ENCODE measurements around the gene CDKN2D. TPM values are rescaled to one million over a fixed set of nuclear protein-coding genes. Genes with fewer than 3 reads are reported as not detected.
"Not testable (repeated sequence)": the region's sequence is repeated elsewhere in the genome, so short reads cannot be mapped to it uniquely, and the experiment has no call there.

Gene CDKN2D
- polyA plus RNA-seq, 1 donor, result 8.5 TPM

- DNase-seq, result no peak
These were observed 14.4 kb upstream of the CDKN2D start for GRCh38 chr19:10583036-10583776.

- DNase-seq, result no peak
These were observed 13.3 kb upstream of the CDKN2D start for GRCh38 chr19:10582091-10582490.

DNA sequence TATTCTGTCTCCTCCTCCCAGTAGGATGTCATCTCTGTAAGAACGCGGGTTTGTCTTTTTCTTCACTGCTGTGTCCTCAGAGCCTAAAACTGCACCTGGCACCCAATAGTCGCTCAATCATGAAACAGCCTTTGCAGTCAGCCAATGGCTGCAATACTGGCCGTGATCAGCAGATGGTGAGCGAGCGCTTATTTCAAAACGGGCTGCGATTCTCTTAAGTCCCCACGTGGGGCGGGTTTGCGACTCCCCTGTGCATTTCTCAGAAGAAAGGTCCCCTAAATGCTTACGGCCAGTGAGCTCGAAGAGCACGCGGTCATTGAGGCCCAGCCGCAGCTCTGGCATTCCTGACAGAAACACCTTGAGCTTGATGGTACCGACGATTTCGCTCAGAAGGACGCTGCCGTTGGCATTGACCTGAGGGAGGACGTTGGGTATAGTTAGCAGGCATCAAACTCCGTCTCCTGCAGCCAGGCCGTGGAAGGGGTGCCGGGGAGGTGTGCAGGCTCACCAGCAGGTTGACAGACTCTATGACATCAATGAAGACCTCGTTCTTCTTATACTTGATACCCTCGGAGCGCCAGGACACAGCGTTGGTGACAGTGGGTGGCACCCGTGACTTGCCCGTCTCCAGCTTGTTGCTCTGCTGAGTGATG is 12.3 kb upstream of the CDKN2D start:
- peak; percentile 91 for DNase-seq

GRCh38 chr19:10577951-10578350 is 9.2 kb upstream of the CDKN2D start:
- no peak for DNase-seq

DNA sequence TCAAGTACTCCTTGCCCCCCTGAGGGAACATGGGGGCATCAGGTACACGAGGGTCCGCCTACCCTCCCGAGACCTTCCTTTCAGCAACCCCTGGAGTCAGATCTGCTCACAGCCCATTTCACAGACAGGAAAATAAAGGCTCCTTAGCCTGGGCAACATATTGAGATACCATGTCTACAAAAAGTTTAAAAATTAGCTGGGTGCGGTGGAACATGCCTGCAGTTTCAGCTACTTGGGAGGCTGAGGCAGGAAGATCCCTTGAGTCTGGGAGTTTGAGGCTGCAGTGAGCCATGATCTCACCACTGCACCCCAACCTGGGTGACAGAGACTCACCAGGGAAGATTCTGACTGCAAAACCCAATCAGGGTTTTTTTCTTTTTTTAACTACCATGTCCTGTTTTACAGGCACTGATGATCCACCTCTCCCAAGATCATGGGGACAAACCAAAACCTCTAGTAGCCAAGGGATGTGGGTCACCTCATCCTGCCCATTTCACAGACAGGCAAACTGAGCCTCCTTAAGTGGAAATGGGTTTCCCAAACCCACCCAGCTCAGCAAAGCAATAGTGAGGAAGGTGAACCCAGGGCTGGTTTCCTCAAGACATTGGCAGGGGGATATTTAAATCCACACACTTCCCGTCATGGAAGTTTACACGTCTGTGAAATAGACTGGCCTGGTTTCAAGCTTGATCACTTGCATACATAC is 6.4 kb upstream of the CDKN2D start:
- no peak for DNase-seq

DNA sequence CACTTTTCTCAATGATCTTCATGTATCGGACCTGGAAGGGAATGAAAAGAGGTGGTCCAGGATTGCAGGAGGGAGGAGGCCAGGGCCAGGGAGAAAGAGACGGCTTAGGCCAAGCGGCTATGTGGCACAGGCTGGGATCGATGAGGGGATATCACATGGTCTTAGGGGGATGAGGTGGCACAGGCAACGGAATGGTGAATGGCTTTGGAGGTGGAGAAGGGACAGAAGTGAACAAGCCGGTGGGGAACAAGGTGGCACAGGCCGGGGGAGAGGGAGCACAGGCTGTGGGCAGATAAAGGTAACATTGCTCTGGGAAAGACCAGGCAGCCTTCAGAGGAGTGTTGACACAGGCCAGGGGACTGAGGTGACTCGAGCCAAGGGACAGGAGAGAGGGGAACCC is 5.7 kb upstream of the CDKN2D start:
- no peak for DNase-seq

GRCh38 chr19:10573793-10574192 is 5.0 kb upstream of the CDKN2D start:
- not testable (repeated sequence) for DNase-seq

GRCh38 chr19:10568062-10568825 is 535 bp downstream of the CDKN2D start:
- DNase-seq, result no peak

DNA sequence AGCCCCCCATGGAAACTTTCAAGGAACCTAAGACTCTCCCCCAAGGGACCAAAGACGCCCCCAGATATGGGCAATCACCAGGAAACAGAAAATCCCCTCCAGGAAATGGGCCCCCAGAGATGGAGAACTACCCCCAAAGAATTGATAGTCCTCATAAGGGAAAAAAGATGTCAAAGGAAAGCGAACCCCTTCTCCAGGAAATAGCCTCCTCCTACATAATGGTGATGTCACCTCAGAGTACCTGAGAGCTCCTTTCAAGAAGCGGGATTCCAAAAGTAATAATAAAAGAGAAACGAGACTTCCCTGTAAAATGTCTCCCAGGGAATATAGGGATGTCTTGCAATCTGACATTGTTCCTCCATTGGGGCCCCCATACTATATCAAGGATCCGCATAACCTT is 1.1 kb downstream of the CDKN2D start:
- DNase-seq, result no peak

GRCh38 chr19:10566658-10567410 is 1.9 kb downstream of the CDKN2D start:
- no peak for DNase-seq

DNA sequence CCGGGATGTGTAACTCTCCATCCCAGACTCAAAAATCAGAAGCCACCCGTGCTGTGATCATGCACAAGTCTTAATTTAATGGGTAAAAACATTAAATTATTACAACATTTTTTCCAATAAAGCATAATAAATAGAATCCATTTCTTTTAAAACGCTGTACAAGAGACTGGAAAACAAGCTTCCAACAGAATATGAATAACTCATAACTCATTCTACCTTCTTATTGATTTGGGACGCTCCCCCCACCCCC is 2.4 kb downstream of the CDKN2D start:
- no peak for DNase-seq

- DNase-seq, result peak; percentile 94
These were observed 3.0 kb downstream of the CDKN2D start, which contains the start of gene KRI1 for GRCh38 chr19:10565567-10566407. TSS of gene KRI1 (minus strand) at chr19:10566010. CDS start at chr19:10565999, 11 bp downstream.

DNA sequence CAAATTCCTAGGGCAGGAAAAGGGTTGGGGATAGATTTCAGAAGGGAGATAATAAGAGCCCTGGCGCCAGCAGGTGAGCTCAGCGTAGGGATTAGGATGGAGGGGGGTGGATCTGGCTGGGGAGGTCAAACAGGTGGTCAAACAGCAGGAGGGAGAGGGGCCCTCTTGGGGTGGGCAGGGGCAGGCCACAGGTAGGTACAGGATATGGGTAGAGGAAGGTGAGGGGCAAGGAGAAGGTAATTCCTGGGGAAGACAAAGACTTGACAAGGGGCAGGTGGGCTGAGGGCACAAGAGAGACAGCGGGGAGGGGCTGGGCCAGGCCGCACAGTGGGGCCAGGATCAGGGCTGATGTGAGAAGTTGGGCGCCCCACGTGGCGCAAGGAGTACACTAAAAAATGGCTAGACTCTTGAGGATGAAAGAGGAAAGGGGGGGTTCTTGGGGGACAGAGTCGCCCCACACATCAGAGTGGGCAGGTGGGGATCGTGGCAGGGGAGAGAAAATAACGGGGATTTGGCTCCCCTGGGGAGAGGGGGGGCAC is 3.7 kb downstream of the CDKN2D start:
- peak; percentile 31 for DNase-seq

DNA sequence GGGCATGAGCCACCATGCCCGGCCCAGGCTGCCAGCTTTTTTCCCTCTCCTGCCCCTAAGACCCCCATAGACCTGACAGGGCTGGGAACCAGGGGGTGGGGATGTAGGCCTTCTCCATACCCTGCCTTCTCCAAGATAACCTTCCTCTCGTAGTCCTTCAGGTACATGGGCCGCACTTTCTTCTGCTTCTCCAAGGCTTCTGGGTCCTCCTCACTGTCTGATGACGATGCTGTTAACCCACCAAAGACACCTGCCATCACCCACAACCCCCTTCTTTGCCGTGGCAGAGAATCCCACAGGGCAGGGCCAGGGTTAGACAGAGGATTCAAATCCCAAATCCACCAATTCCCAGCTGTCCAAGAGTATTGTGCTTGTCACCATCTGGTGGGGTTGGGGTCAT is 6.2 kb downstream of the CDKN2D start:
- DNase-seq, result no peak

- no peak for DNase-seq
These were observed 8.6 kb downstream of the CDKN2D start for GRCh38 chr19:10560154-10560553.

- DNase-seq, result no peak
These were observed 11.1 kb downstream of the CDKN2D start for GRCh38 chr19:10557603-10558197.

- DNase-seq, result no peak
These were observed 13.2 kb downstream of the CDKN2D start for GRCh38 chr19:10555610-10555973.

DNA sequence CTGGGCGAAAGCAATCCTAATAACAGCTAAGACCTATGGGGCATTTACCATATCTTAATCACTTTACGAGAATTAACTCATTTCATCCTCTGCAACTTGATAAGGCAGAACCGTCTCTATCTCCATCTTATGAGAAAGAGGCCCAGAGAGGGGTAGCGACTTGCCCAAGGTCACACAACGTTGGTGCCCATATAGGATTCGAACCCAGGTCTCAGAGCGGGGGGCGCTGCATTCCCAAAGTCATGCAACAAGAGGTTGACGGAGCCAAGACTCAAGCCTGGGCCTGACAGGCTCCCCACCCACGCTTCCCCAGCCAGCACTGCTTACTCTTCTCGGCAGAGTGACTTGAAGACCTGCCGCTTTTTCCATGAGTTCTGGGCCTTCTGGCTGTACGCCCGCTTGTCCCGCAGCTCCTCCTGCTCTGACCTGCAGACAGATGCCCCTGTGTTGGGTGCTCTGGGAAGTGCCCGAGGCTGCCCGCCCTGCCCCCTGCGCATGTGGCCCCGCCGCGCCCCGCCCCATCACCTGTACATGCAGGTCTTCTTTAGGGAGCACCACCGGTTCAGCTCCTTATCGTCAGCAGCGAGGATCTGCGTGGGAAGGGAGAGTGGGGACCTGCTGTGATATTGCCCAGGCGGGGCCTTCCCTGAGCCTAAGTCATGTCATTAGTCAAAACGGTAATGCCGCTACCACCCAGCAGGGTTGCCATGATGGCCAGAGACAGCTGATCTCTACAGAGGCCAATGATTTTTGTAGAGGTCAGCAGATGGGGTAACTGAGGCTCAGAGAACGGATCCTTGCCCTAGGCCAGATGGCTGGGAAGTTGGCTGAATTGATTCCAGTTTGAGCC is 13.8 kb downstream of the CDKN2D start:
- DNase-seq, result no peak

DNA sequence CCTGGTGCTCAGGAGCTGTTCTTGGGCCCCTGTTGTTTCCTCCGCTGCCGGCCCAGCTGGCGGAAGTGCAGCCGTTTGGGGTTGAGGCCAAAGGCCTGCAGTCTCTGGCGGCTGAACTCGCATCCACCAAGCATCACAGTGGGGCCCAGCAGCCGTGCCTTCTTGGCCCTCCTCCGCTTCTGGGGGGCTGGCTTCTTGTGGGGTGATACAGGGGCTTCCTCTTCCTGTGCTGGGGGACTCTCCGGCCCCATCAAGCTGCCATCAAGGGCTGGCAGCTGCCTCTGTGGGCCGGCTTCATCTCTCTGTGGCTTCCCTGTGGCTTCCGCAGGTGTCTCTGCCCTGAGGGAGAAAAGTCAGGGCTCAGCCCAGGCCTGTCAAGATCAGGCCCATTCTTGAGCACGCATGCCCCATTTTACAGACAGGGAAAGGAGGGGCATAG is 14.8 kb downstream of the CDKN2D start:
- no peak for DNase-seq

Measured in left kidney (tissue), 2 donors.